Fibroblast of mammary gland (primary cell): Measurements from ENCODE around the gene ATG9B.

Experiments used
- DNase-seq: peaks from one replicate; pipeline ENCODE4 v3.0.0-alpha.2; 2010; ENCODE audit warnings: low read depth
- H3K4me3 ChIP-seq: 2 replicates; pipeline ENCODE4 v1.5.1; 2011; ENCODE audit warnings: low read depth, mild to moderate bottlenecking, low read length, moderate library complexity; ENCODE audit not compliant: control insufficient read depth
- CTCF ChIP-seq: conservative IDR thresholded peaks from 2 replicates; pipeline ENCODE4 v1.5.1; 2011; ENCODE audit warnings: low read depth, low read length, inconsistent platforms; ENCODE audit not compliant: control insufficient read depth, insufficient read depth

Gene ATG9B

GRCh38 chr7:151035902-151036301 lies 11.6 kb upstream of the ATG9B start:
- TF ChIP-seq CTCF: no peak
- no peak overlapping the region for H3K4me3 ChIP-seq
- no peak for DNase-seq

- no peak for TF ChIP-seq CTCF
- no peak overlapping the region for H3K4me3 ChIP-seq
- no peak for DNase-seq
Measured at GRCh38 chr7:151035026-151035717, 10.9 kb upstream of the ATG9B start.

GRCh38 chr7:151034312-151035025 lies 10.2 kb upstream of the ATG9B start:
- DNase-seq: no peak
- TF ChIP-seq CTCF: no peak
- no peak overlapping the region for H3K4me3 ChIP-seq

- TF ChIP-seq CTCF: no peak
- no peak overlapping the region for H3K4me3 ChIP-seq
- no peak for DNase-seq
Measured at GRCh38 chr7:151033864-151034249, 9.6 kb upstream of the ATG9B start.

GRCh38 chr7:151032936-151033863 lies 8.9 kb upstream of the ATG9B start:
- H3K4me3 ChIP-seq: no peak overlapping the region
- TF ChIP-seq CTCF: no peak
- DNase-seq: no peak

- no peak for DNase-seq
- no peak overlapping the region for H3K4me3 ChIP-seq
- no peak for TF ChIP-seq CTCF
Measured at GRCh38 chr7:151031011-151031410, 6.7 kb upstream of the ATG9B start.
